GM12878 (cell line): ENCODE measurements around the gene VPS45. TPM values are rescaled to one million over a fixed set of nuclear protein-coding genes. Genes with fewer than 3 reads are reported as not detected.
"Not testable (repeated sequence)": the region's sequence is repeated elsewhere in the genome, so short reads cannot be mapped to it uniquely, and the experiment has no call there.

Experiments
- ATAC-seq: fragments of 200-7000 bp; cut with Tn5 transposase; 3 replicates; pipeline ENCODE4 v1.9.1; 2020; ENCODE audit warnings: mild to moderate bottlenecking, moderate library complexity
- BruUV-seq: library from RNA; stranded (reverse); fragments of 400-500 nt; replicated peaks from 2 replicates; lab custom pipeline; 2021; lab: Mats Ljungman, UMichigan
- CTCF ChIA-PET: fragments of 300-600 bp; sonication (Branson Sonifier 250); formaldehyde crosslinking; extraction: SDS; loops from one replicate; lab custom pipeline; 2021; ENCODE audit warnings: inconsistent platforms; lab: Yijun Ruan, JAX
- POLR2A ChIA-PET: fragments of 350-600 bp; formaldehyde crosslinking; extraction: SDS; loops from one replicate; lab custom pipeline; 2021; ENCODE audit warnings: inconsistent platforms; lab: Charles Lee
- RAD21 ChIA-PET: fragments of 300-600 bp; sonication (Branson Sonifier 250); formaldehyde crosslinking; loops from one replicate; lab custom pipeline; 2023; ENCODE audit warnings: antibody characterized with exemption; ENCODE audit not compliant: unreplicated experiment; lab: Charles Lee
- SMC1A ChIA-PET: fragments of 300-600 bp; sonication (Branson Sonifier 250); formaldehyde crosslinking; loops from one replicate; lab custom pipeline; 2023; ENCODE audit not compliant: unreplicated experiment, uncharacterized antibody; lab: Charles Lee
- DNase-seq: peaks from one replicate; pipeline ENCODE4 v3.0.0-alpha.2; 2011; ENCODE audit warnings: low read depth, low spot score
- FAIRE-seq: peaks from 3 replicates; lab custom pipeline; 2011; peaks lifted over from hg19 to GRCh38; lab: Jason Lieb, UNC
- H2AFZ ChIP-seq: 2 replicates; pipeline ENCODE4 v1.6.0; 2011; ENCODE audit warnings: low read depth, low read length, control low read depth; ENCODE audit not compliant: control insufficient read depth
- H3K27ac ChIP-seq: 2 replicates; pipeline ENCODE4 v1.5.1; 2011; ENCODE audit warnings: control low read depth; ENCODE audit not compliant: control insufficient read depth, insufficient read depth
- H3K27me3 ChIP-seq, 2 experiments: replicated peaks in 1 of 2; 2 replicates each; pipeline versions ENCODE4 v1.6.0 to v1.6.1; 2011; ENCODE audit warnings: low read length in 1 of 2; ENCODE audit not compliant: control insufficient read depth in 2 of 2, insufficient read depth in 2 of 2
- H3K36me3 ChIP-seq, 2 experiments: 2 replicates each; pipeline ENCODE4 v1.5.1; 2011; ENCODE audit warnings: low read length in 1 of 2; ENCODE audit not compliant: control insufficient read depth in 2 of 2, insufficient read depth in 2 of 2
- H3K4me1 ChIP-seq: 2 replicates; pipeline ENCODE4 v1.6.1; 2011; ENCODE audit warnings: mild to moderate bottlenecking, low read length, moderate library complexity, mixed read lengths; ENCODE audit not compliant: control insufficient read depth, insufficient read depth
- H3K4me2 ChIP-seq: 2 replicates; pipeline ENCODE4 v1.6.0; 2011; ENCODE audit warnings: control low read depth; ENCODE audit not compliant: control insufficient read depth, insufficient read depth
- H3K4me3 ChIP-seq: fragments of 200-600 bp; sonication (generic); 2 replicates; pipeline ENCODE4 v1.5.1; 2016
- H3K79me2 ChIP-seq: 2 replicates; pipeline ENCODE4 v1.6.0; 2011; ENCODE audit warnings: low read length; ENCODE audit not compliant: control insufficient read depth, insufficient read depth
- H3K9ac ChIP-seq: 2 replicates; pipeline ENCODE4 v1.8.0; 2011; ENCODE audit warnings: low read length, control low read depth, mixed read lengths; ENCODE audit not compliant: control insufficient read depth, insufficient read depth
- H3K9me3 ChIP-seq: replicated peaks from 3 replicates; pipeline ENCODE4 v1.5.1; 2011; ENCODE audit warnings: mild to moderate bottlenecking, low read length; ENCODE audit not compliant: control insufficient read depth, insufficient read depth
- H4K20me1 ChIP-seq: 2 replicates; pipeline ENCODE4 v1.6.0; 2011; ENCODE audit not compliant: control insufficient read depth, insufficient read depth
- RB1 ChIP-seq: fragments of 450-650 bp; formaldehyde crosslinking; IDR thresholded peaks from 2 replicates; pipeline ENCODE4 v1.6.1; 2017; ENCODE audit warnings: mild to moderate bottlenecking, borderline replicate concordance
- RELA ChIP-seq: fragments of 450-650 bp; IDR thresholded peaks from 2 replicates; pipeline ENCODE4 v1.8.0; 2014; ENCODE audit warnings: borderline replicate concordance; ENCODE audit not compliant: partially characterized antibody
- WGBS: methylation state at CpG from one replicate; pipeline ENCODE4 v1.1.6; 2016; ENCODE audit warnings: low lambda C conversion rate; ENCODE audit not compliant: insufficient replicate concordance, insufficient coverage; ENCODE audit errors: missing lambda C conversion rate; 5-methylcytosine and 5-hydroxymethylcytosine counted together
- in situ Hi-C: fragments of 300-500 bp; cut with MboI; formaldehyde crosslinking; loops from 9 replicates; pipeline ENCODE4 v1.14.3; 2018; ENCODE audit warnings: mixed read lengths
- intact Hi-C: fragments of 100-400 bp; cut with micrococcal nuclease; formaldehyde crosslinking; loops from one replicate; pipeline ENCODE4 v1.14.2; 2022; ENCODE audit not compliant: unreplicated experiment
- polyA plus RNA-seq, 11 experiments: library from polyadenylated mRNA; depleted of rRNA in 4 of 11; unstranded in 6 of 11; stranded (reverse) in 5 of 11; fragments of >200 nt; fragmentation: Nextera tagmentation in 4 of 11; fragmentation: Illumina TruSeq in 1 of 11; extraction: Ambion mirVana in 4 of 11; extraction: Trizol in 1 of 11; gene quantifications; 1 replicate in 1 of 11; 2 replicates in 10 of 11; pipeline versions ENCODE4 v1.2.1 to v1.2.3, GENCODE V29; 2011 to 2016; ENCODE audit warnings: inconsistent platforms in 2 of 11, missing spikeins in 2 of 11, low read depth in 1 of 11
- total RNA-seq, 4 experiments: library from RNA; depleted of rRNA in 3 of 4; stranded (reverse); fragments of >200 nt in 3 of 4; fragmentation: Illumina TruSeq in 1 of 4; extraction: Trizol in 1 of 4; gene quantifications; 2 replicates each; pipeline versions ENCODE4 v1.2.1 to v1.2.3, GENCODE V29; 2013 to 2021
- TF ChIP-seq, protein P1 (sequence below): IDR thresholded peaks from 2 replicates; pipeline ENCODE4 v1.6.1; 2012; ENCODE audit warnings: mild to moderate bottlenecking, low read depth, low read length
- TF ChIP-seq, protein P2 (sequence below): IDR thresholded peaks from 2 replicates; pipeline ENCODE4 v1.6.1; 2011; ENCODE audit warnings: low read depth, low read length, improper control_type of control experiment, borderline replicate concordance

Gene VPS45
- total and polyA plus RNA-seq, 10 of the 15 experiments (the other 5 are each of a cell fraction or from before 2014, with no cell fraction given), result 24.4 to 48.7 (median 34.5) TPM

DNA sequence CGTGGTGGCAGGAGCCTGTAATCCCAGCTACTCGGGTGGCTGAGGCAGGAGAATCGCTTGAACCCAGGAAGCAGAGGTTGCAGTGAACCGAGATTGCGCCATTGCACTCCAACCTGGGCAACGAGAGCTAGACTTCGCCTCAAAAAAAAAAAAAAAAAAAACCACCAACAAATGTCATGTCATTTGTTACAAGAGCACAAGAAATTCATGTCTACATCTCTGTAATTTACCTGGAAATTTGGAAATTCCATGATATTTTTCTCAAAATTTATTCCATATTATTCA lies 16.5 kb upstream of the VPS45 start (continued):
- no peak for TF ChIP-seq RELA

DNA sequence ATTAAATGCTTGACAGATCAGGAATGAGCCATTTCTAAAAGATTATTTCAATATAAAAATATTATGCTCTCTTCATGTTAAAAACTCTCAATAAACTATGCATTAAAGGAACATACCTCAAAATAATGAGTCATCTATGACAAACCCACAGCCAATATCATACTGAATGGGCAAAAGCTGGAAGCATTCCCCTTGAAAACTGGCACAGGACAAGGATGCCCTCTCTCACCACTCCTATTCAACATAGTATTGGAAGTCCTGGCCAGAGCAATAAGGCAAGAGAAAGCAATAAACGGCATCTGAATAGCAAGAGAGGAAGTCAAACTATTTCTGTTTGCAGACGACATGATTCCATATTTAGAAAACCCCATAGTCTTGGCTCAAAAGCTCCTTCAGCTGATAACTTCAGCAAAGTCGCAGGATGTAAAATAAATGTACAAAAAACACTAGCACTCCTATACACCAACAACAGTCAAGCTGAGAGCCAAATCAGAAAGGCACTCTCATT lies 15.6 kb upstream of the VPS45 start:
- Histone ChIP-seq H2AFZ (peak overlapping the region; percentile 37), H3K4me2 (peak overlapping the region; percentile 42; the same call in 1 of the 2 replicates)
- H3K9me3 ChIP-seq, FAIRE-seq, H3K36me3 ChIP-seq, H3K27ac ChIP-seq, H3K27me3 ChIP-seq, H3K9ac ChIP-seq, intact Hi-C loops, H4K20me1 ChIP-seq, in situ Hi-C loops, H3K79me2 ChIP-seq, DNase-seq, H3K4me1 ChIP-seq, H3K4me3 ChIP-seq, BruUV-seq, ATAC-seq: not testable (repeated sequence)
- POLR2A ChIA-PET, result interaction anchor here (1.3 kb wide), 1 partner anchor 13 kb away, joined by 4 read pairs; no protein-coding TSS in a partner anchor
- 14% methylated on average over 3 of the region's 3 CpGs for WGBS
- CTCF ChIA-PET, result interaction anchor here (1.1 to 2.7 kb wide), 8 partner anchors 10 to 164 kb away, joined by 3 to 69 read pairs (median 8); a partner anchor contains a TSS
- SMC1A ChIA-PET, result interaction anchor here (1.1 to 3.3 kb wide), 11 partner anchors 8 to 164 kb away, joined by 3 to 51 read pairs (median 4); a partner anchor contains a TSS
- RAD21 ChIA-PET, result interaction anchor here (0.8 to 2.7 kb wide), 4 partner anchors 27 to 117 kb away, joined by 3 to 43 read pairs (median 6); no protein-coding TSS in a partner anchor

DNA sequence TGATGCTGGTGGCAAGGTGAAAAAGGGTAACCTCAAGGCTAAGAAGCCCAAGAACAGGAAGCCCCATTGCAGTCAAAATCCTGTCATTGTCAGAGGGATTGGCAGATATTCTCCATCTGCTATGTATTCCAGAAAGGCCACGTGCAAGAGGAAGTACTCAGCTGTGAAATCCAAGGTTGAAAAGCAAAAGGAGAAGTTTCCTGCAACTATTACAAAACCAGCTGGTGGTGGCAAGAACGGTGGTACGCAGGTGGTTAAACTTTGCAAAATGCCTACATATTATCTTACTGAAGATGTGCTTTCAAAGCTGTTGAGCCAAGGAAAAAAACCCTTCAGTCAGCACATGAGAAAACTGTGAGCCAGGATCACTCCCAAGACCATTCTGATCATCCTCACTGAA lies 13.7 kb upstream of the VPS45 start:
- H3K4me1 ChIP-seq, result peaks cover 4% of the 10 kb centered on the region
- no peaks in the 10 kb centered on the region for H4K20me1 ChIP-seq
- CTCF ChIA-PET, result interaction anchor here (0.9 to 2.6 kb wide), 8 partner anchors 9 to 133 kb away, joined by 3 to 12 read pairs (median 4); no protein-coding TSS in a partner anchor
- no TSS peak for BruUV-seq
- no peak overlapping the region for H3K4me3 ChIP-seq
- ATAC-seq (no peak), DNase-seq (no peak), FAIRE-seq (no peak)
- intact Hi-C loops (no loop called here), in situ Hi-C loops (no loop called here)
- no peak overlapping the region for H3K27ac ChIP-seq
- 65% methylated on average over 3 of the region's 3 CpGs for WGBS
- no peaks in the 10 kb centered on the region for H3K79me2 ChIP-seq
- H3K36me3 ChIP-seq, result no peaks in the 10 kb centered on the region
- TF ChIP-seq RB1, result no peak
- TF ChIP-seq, protein P1, sequence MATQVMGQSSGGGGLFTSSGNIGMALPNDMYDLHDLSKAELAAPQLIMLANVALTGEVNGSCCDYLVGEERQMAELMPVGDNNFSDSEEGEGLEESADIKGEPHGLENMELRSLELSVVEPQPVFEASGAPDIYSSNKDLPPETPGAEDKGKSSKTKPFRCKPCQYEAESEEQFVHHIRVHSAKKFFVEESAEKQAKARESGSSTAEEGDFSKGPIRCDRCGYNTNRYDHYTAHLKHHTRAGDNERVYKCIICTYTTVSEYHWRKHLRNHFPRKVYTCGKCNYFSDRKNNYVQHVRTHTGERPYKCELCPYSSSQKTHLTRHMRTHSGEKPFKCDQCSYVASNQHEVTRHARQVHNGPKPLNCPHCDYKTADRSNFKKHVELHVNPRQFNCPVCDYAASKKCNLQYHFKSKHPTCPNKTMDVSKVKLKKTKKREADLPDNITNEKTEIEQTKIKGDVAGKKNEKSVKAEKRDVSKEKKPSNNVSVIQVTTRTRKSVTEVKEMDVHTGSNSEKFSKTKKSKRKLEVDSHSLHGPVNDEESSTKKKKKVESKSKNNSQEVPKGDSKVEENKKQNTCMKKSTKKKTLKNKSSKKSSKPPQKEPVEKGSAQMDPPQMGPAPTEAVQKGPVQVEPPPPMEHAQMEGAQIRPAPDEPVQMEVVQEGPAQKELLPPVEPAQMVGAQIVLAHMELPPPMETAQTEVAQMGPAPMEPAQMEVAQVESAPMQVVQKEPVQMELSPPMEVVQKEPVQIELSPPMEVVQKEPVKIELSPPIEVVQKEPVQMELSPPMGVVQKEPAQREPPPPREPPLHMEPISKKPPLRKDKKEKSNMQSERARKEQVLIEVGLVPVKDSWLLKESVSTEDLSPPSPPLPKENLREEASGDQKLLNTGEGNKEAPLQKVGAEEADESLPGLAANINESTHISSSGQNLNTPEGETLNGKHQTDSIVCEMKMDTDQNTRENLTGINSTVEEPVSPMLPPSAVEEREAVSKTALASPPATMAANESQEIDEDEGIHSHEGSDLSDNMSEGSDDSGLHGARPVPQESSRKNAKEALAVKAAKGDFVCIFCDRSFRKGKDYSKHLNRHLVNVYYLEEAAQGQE, result no peak
- TF ChIP-seq, protein P2, sequence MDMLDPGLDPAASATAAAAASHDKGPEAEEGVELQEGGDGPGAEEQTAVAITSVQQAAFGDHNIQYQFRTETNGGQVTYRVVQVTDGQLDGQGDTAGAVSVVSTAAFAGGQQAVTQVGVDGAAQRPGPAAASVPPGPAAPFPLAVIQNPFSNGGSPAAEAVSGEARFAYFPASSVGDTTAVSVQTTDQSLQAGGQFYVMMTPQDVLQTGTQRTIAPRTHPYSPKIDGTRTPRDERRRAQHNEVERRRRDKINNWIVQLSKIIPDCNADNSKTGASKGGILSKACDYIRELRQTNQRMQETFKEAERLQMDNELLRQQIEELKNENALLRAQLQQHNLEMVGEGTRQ, result no peak
- POLR2A ChIA-PET, result interaction anchor here (0.6 kb wide), 1 partner anchor 61 kb away, joined by 3 read pairs; no protein-coding TSS in a partner anchor
- no peak overlapping the region for H3K4me2 ChIP-seq
- peak overlapping the region; percentile 62 for H2AFZ ChIP-seq
- SMC1A ChIA-PET, result interaction anchor here (1.2 to 5.6 kb wide), 5 partner anchors 45 to 133 kb away, joined by 3 to 43 read pairs (median 7); no protein-coding TSS in a partner anchor
- no peak overlapping the region for H3K9ac ChIP-seq
- RAD21 ChIA-PET, result interaction anchor here (0.8 to 2.3 kb wide), 4 partner anchors 10 to 166 kb away, joined by 3 to 8 read pairs (median 4); a partner anchor contains a TSS
- H3K9me3 ChIP-seq, result no peaks in the 10 kb centered on the region; the same call in 2 of the 3 replicates
- no peaks in the 10 kb centered on the region for H3K27me3 ChIP-seq
